ENCODE results near the gene ZBTB25. TPM values are rescaled to one million over a fixed set of nuclear protein-coding genes. Genes with fewer than 3 reads are reported as not detected.
A peak's percentile ranks its signal among the peaks of the same experiment; 100 is the strongest.

ZBTB25 gene
- total RNA-seq, 2 experiments from 2014 or later, result 26.2 to 28.2 TPM

DNA sequence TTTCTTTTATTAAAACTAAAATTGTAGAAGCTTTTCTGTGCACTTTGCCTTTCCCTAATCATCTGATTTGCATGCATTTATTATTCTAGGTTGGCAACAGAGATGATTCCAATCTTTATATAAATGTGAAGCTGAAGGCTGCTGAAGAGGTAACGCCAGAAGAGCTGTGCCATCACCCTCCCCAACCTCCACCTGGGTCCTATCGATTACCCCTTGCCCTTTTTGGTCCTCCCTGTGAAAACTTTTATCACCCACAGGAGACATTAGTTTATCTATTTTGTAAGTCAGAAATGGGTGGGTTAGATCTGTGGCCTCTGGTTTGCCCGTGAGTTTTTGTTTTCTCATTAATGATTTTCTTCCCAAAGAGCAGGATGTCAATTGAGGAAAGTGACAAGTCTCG, 92.6 kb downstream of the ZBTB25 start:
- H3K9me3 Mint-ChIP-seq (ENCODE audit: insufficient read depth), result no peaks in the 10 kb centered on the region
- peak overlapping the region; percentile 59 for H3K27ac Mint-ChIP-seq
- POLR2A ChIA-PET, result interaction anchor here (0.6 to 1.0 kb wide), 3 partner anchors 12 to 73 kb away, joined by 3 to 4 read pairs (median 3); no protein-coding TSS in a partner anchor
- no peak for ATAC-seq
- H3K4me3 Mint-ChIP-seq, result no peak overlapping the region
- H3K36me3 Mint-ChIP-seq (ENCODE audit: low read depth), result peaks cover 57% of the 10 kb centered on the region
- peaks cover 50% of the 10 kb centered on the region for H3K4me1 Mint-ChIP-seq (ENCODE audit: low read depth)
- H3K27me3 Mint-ChIP-seq (ENCODE audit: low read depth), result no peaks in the 10 kb centered on the region
- no peak for DNase-seq
- CTCF ChIA-PET, result interaction anchor here (0.7 to 1.2 kb wide), 2 partner anchors 19 to 24 kb away, joined by 3 read pairs; no protein-coding TSS in a partner anchor

DNA sequence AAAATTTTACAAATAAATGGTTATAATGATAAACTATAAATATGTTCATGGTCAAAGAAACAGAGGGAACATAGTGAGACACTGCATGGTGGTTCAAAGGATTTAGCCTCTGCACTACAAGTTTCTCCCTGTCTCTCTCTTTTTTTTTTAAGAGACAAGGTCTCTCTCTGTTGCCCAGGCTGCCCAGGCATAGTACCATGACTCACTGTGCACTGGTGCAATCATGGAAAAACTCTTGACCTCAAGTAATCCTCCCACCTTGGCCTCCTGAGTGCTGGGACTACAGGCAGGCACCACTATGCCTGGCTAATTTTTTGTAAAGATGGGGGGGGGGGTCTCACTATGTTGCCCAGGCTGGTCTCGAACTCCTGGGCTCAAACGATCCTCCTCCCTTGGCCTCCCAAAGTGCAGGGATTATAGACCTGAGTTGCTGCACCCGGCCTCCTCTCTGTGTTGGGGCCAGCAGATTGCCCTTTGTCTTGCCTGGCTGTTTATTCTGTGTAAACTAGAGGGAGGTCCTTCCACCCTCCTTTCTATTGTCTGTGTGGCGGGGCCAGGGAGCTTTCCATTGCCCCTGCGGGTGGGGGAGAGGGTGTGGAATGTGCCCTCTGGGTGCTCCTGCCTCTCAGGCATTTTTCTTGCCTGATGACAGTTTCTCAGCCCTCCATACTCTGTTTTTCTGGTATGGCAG, 93.4 kb downstream of the ZBTB25 start:
- H3K4me1 Mint-ChIP-seq (ENCODE audit: low read depth), result peaks cover 46% of the 10 kb centered on the region
- H3K27me3 Mint-ChIP-seq (ENCODE audit: low read depth), result no peaks in the 10 kb centered on the region
- H3K36me3 Mint-ChIP-seq (ENCODE audit: low read depth), result peaks cover 57% of the 10 kb centered on the region
- peak overlapping the region; percentile 49 for H3K27ac Mint-ChIP-seq
- ATAC-seq, result no peak
- H3K9me3 Mint-ChIP-seq (ENCODE audit: insufficient read depth), result no peaks in the 10 kb centered on the region
- POLR2A ChIA-PET, result interaction anchor here (1.0 kb wide), 1 partner anchor 23 kb away, joined by 3 read pairs; no protein-coding TSS in a partner anchor
- CTCF ChIA-PET, result interaction anchor here (0.7 kb wide), 1 partner anchor 20 kb away, joined by 3 read pairs; no protein-coding TSS in a partner anchor
- no peak for DNase-seq
- H3K4me3 Mint-ChIP-seq, result no peak overlapping the region

DNA sequence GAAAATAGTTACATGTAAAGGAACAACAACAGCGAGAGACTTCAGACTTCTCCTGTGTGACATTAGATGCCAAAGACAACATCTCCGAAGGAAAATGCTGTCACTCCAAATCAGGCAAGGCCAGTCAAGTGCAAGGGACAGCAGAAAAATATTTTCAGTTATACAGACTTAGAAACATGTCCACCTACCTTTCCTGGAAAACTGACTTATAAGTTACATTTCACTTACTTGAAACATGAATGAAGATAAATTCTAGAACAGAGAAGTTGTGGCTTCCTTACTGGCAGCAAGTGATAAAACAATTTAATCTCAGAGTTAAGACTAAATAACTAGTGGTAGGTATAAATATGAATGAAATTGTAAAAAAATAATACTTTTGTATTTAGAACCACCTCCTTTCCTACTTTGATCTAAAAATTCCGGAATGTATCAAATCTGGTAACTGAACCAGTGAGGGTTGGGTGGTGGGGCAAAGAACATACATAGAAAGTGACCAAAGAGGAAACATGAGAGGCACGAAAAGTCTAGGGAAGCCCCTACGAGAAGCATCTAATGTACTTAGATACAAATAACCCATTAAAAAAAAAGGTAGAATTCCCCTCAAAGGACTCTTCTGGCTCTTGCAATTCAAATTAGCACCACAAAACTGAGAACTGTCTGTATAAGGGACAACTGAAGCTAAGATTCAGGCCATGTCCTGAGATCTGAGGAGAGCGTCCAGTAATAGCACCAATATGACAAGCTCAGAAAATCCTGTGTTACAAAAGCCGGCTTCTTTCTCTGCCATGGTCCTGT, 94.3 kb downstream of the ZBTB25 start:
- no peaks in the 10 kb centered on the region for H3K27me3 Mint-ChIP-seq (ENCODE audit: low read depth)
- peaks cover 44% of the 10 kb centered on the region for H3K4me1 Mint-ChIP-seq (ENCODE audit: low read depth)
- H3K27ac Mint-ChIP-seq, result peak overlapping the region; percentile 28
- H3K9me3 Mint-ChIP-seq (ENCODE audit: insufficient read depth), result no peaks in the 10 kb centered on the region
- no peak for ATAC-seq
- H3K4me3 Mint-ChIP-seq, result no peak overlapping the region
- DNase-seq, result no peak
- POLR2A ChIA-PET, result no interaction called here
- peaks cover 59% of the 10 kb centered on the region for H3K36me3 Mint-ChIP-seq (ENCODE audit: low read depth)
- CTCF ChIA-PET, result no interaction called here

DNA sequence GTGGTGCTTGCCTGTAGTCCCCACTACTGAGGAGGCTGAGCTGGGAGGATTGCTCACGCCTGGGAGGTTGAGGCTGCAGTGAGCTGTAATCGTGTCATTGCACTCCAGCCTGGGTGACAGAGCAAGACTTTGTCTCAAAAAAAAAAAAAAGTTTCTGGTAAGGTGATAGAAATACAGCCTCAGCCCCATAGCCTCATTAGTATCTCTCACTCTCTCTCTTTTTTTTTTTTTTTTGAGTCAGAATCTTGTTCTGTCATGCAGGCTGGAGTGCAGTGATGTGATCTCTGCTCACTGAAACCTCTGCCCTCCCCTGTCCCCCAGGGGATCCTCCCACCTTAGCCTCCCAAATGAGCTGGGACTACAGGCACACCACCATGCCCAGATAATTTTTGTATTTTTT, 96.3 kb downstream of the ZBTB25 start:
- Mint-ChIP-seq H3K36me3 (ENCODE audit: low read depth) (peaks cover 61% of the 10 kb centered on the region), H3K4me3 (no peak overlapping the region), H3K4me1 (ENCODE audit: low read depth) (peaks cover 40% of the 10 kb centered on the region), H3K27ac (no peak overlapping the region), H3K9me3 (ENCODE audit: insufficient read depth) (no peaks in the 10 kb centered on the region), H3K27me3 (ENCODE audit: low read depth) (no peaks in the 10 kb centered on the region)
- no peak for ATAC-seq
- ChIA-PET POLR2A (no interaction called here), CTCF (no interaction called here)
- DNase-seq, result no peak

DNA sequence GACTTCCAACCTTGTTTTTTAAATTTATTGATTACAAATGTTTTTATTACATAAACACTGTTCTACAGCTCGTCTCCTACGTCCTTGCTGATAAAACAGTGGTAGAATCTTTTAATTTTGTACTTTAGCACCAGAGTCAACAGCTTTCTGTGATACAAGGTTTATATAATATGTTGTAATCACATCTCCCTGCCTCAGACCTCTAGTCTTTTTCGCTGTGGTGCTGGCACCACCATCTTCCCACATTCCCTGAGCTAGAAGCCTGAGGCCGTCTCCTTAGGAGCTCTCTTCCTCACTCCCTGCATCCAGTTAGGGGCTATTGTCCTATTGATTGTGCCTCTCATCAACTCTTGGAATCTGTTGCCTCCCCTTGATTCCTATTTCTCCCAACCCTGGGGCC, 98.3 kb downstream of the ZBTB25 start:
- Mint-ChIP-seq H3K4me1 (ENCODE audit: low read depth) (peaks cover 21% of the 10 kb centered on the region), H3K27ac (no peak overlapping the region), H3K4me3 (no peak overlapping the region), H3K9me3 (ENCODE audit: insufficient read depth) (no peaks in the 10 kb centered on the region), H3K36me3 (ENCODE audit: low read depth) (peaks cover 48% of the 10 kb centered on the region), H3K27me3 (ENCODE audit: low read depth) (no peaks in the 10 kb centered on the region)
- DNase-seq (no peak), ATAC-seq (no peak)
- POLR2A ChIA-PET, result no interaction called here
- CTCF ChIA-PET, result interaction anchor here (1.3 to 1.4 kb wide), 2 partner anchors 24 to 105 kb away, joined by 3 read pairs; no protein-coding TSS in a partner anchor

DNA sequence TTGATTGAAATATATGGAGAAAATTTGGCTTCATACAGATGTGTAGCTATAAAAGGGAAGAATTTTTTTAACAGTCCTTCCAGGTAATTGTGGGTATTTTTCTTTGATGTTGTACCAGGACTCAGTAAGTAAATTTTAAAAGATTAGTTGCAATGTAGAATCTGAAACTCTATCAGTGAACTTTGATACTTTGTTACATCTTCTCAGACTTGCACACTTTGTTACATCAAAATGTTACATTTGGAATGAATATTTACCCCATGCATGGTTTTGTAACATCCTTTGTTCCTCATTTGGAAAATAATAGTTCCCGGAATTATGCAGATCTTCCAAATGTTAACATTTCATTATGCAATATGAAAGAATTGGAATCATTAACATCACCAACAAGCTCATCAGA, 101.7 kb downstream of the ZBTB25 start:
- H3K27me3 Mint-ChIP-seq (ENCODE audit: low read depth), result no peaks in the 10 kb centered on the region
- ChIA-PET CTCF (interaction anchor here (0.9 to 1.8 kb wide), 5 partner anchors 10 to 64 kb away, joined by 3 to 5 read pairs (median 4); no protein-coding TSS in a partner anchor), POLR2A (no interaction called here)
- DNase-seq, result no peak
- peaks cover 10% of the 10 kb centered on the region for H3K4me1 Mint-ChIP-seq (ENCODE audit: low read depth)
- H3K27ac Mint-ChIP-seq, result no peak overlapping the region
- H3K4me3 Mint-ChIP-seq, result no peak overlapping the region
- no peaks in the 10 kb centered on the region for H3K9me3 Mint-ChIP-seq (ENCODE audit: insufficient read depth)
- no peak for ATAC-seq
- H3K36me3 Mint-ChIP-seq (ENCODE audit: low read depth), result peaks cover 46% of the 10 kb centered on the region

DNA sequence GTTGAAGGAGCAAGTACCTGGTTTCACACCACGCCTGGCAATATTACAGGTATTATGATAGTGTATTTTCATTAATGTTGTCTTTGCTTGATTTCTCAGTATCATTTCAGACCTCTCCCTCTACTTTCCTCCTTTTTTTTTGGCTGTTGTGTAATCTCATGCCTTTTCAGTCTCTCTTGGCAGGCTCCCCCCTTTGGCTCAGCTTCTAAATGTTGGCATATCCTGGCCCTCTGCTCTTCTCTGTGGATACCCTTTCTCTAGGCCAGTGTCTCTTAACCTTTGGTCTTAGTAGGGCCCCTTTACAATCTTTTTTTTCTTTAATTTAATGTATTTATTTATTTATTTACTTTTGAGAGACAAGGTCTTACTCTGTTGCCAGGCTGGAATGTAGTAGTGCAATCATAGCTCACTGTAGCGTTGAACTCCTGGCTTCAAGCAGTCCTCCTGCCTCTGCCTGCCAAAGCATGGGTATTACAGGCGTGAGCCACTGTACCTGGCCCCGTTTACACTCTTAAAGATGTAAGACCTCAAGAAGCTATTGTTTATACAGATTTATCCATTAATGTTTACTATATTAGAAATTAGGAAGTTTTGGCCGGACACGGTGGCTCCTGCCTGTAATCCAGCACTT, 102.7 kb downstream of the ZBTB25 start:
- H3K27me3 Mint-ChIP-seq (ENCODE audit: low read depth), result no peaks in the 10 kb centered on the region
- no peak overlapping the region for H3K4me3 Mint-ChIP-seq
- H3K36me3 Mint-ChIP-seq (ENCODE audit: low read depth), result peaks cover 42% of the 10 kb centered on the region
- no peaks in the 10 kb centered on the region for H3K9me3 Mint-ChIP-seq (ENCODE audit: insufficient read depth)
- DNase-seq, result no peak
- peak overlapping the region; percentile 16 for H3K27ac Mint-ChIP-seq
- ChIA-PET POLR2A (interaction anchor here (4.6 kb wide), 1 partner anchor 13 kb away, joined by 20 read pairs; the partner anchor contains the start of gene MTHFD1), CTCF (interaction anchor here (0.9 to 1.2 kb wide), 4 partner anchors 9 to 63 kb away, joined by 3 to 4 read pairs (median 4); no protein-coding TSS in a partner anchor)
- peaks cover 10% of the 10 kb centered on the region for H3K4me1 Mint-ChIP-seq (ENCODE audit: low read depth)
- no peak for ATAC-seq

Other genes starting within 250 kb of the ZBTB25 start
- under 1 TPM in 1 of 2 experiments, not detected in 1; 0.16 TPM for gene ESR2, start 209.5 kb downstream of the ZBTB25 start, total RNA-seq
- 100 to 1,000 TPM; 231 to 238 TPM for gene MTHFD1, start 115.5 kb downstream of the ZBTB25 start, total RNA-seq
- 1 to 10 TPM; 1.9 to 2.1 TPM for gene AKAP5, start 38.3 kb downstream of the ZBTB25 start, total RNA-seq
- gene ZBTB1, start 932 bp upstream of the ZBTB25 start, total RNA-seq, result 10 to 100 TPM; 58.3 to 61.7 TPM
- gene HSPA2, start 36.9 kb upstream of the ZBTB25 start, total RNA-seq, result 1 to 10 TPM; 1.7 to 2.2 TPM
- gene PPP1R36, start 46.1 kb upstream of the ZBTB25 start, total RNA-seq, result under 1 TPM; 0.21 to 0.47 TPM
- 1 to 10 TPM; 7.3 to 7.8 TPM for gene PLEKHG3, start 200.6 kb upstream of the ZBTB25 start, total RNA-seq